ENCODE data around the gene WNT5A.

- no peak for TF ChIP-seq REST (IDR thresholded peaks at IDR 0.05; ENCODE audit: low read depth)
- no peak for TF ChIP-seq NFIC (IDR thresholded peaks at IDR 0.05)
- no peak for TF ChIP-seq RAD21 (IDR thresholded peaks at IDR 0.05; ENCODE audit: low read depth)
- no peak for TF ChIP-seq TCF12 (IDR thresholded peaks at IDR 0.05; ENCODE audit: low read depth)
- TF ChIP-seq CEBPB (IDR thresholded peaks at IDR 0.05): no peak
- no peak for TF ChIP-seq EP300 (IDR thresholded peaks at IDR 0.05; ENCODE audit: borderline replicate concordance)
- TF ChIP-seq TAF1 (IDR thresholded peaks at IDR 0.05; ENCODE audit: low read depth): no peak
- no peak for TF ChIP-seq FOXM1 (IDR thresholded peaks at IDR 0.05; ENCODE audit: borderline replicate concordance, low read depth)
- TF ChIP-seq YY1 (IDR thresholded peaks at IDR 0.05; ENCODE audit: low read depth): no peak
- TF ChIP-seq MAX (IDR thresholded peaks at IDR 0.05): no peak
- TF ChIP-seq EGR1 (IDR thresholded peaks at IDR 0.05): no peak
- no peak for TF ChIP-seq TEAD4 (IDR thresholded peaks at IDR 0.05)
Measured at GRCh38 chr3:55467099-55467498, 20.0 kb downstream of the WNT5A start.

All from Ishikawa (cell line).